ENCODE results near the gene SMIM32.

DNA sequence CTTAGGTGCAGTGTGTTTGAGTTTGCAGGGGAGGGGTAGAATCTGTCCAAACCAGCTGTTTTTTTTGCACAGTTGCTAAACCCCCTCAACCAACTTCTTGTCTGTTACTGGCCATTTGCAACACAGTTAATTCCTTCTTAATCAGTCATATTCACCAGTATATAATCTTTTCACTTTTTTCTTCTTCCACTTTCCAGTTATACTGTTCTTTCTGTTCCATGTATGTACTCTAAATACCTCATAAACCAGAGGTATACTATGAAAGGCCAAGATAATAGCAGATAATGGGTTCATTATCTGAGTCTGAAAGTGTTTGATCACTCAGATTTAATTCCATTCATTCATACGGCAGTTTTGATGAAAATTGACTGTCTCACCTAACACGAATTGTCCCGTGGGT is 49.2 kb downstream of the SMIM32 start:
- TF ChIP-seq TAF1 (IDR thresholded peaks at IDR 0.05; ENCODE audit: borderline replicate concordance, insufficient read depth, low read length) = no peak
- TF ChIP-seq FOXP2 (optimal IDR thresholded peaks at IDR 0.05; ENCODE audit: borderline replicate concordance, extremely low read depth, extremely low read length, insufficient read depth) = no peak

Data from PFSK-1 (cell line).